Endothelial cell of umbilical vein (primary cell): ENCODE results near the gene MCCD1. TPM values are rescaled to one million over a fixed set of nuclear protein-coding genes. Genes with fewer than 3 reads are reported as not detected.
A peak's percentile ranks its signal among the peaks of the same experiment; 100 is the strongest.

Experiments
- BruUV-seq: library from RNA; stranded (reverse); fragments of 400-500 nt; replicated peaks from 2 replicates; lab custom pipeline; 2021; lab: Mats Ljungman, UMichigan
- CTCF ChIA-PET: fragments of 300-600, 350-600 bp; sonication (Branson Sonifier 250); formaldehyde crosslinking; loops from one replicate; lab custom pipeline; 2021; ENCODE audit warnings: antibody characterized with exemption, inconsistent platforms; lab: Charles Lee
- POLR2A ChIA-PET: fragments of 300-600, 350-600 bp; sonication (Branson Sonifier 250); formaldehyde crosslinking; loops from one replicate; lab custom pipeline; 2021; ENCODE audit warnings: antibody characterized with exemption, inconsistent platforms; lab: Charles Lee
- DNase-seq: peaks from one replicate; pipeline ENCODE4 v3.0.0-alpha.2; 2011; ENCODE audit warnings: low read depth, low spot score
- FAIRE-seq: peaks from 2 replicates; lab custom pipeline; 2011; peaks lifted over from hg19 to GRCh38; lab: Jason Lieb, UNC
- H2AFZ ChIP-seq: 2 replicates; pipeline ENCODE4 v1.6.0; 2012; ENCODE audit warnings: low read depth, low read length, control low read depth, inconsistent platforms
- H3K27ac ChIP-seq: 2 replicates; pipeline ENCODE4 v1.5.1; 2011; ENCODE audit warnings: low read depth, mild to moderate bottlenecking, control low read depth, low read length, moderate library complexity; ENCODE audit not compliant: insufficient read depth
- H3K27me3 ChIP-seq, 2 experiments: 2 replicates each; pipeline versions ENCODE4 v1.6.0 to v1.6.1; 2011; ENCODE audit warnings: low read length in 2 of 2, mixed read lengths in 1 of 2; ENCODE audit not compliant: control insufficient read depth in 2 of 2, insufficient read depth in 2 of 2
- H3K36me3 ChIP-seq, 2 experiments: 2 replicates in 1 of 2; 3 replicates in 1 of 2; pipeline ENCODE4 v1.5.1; 2011; ENCODE audit warnings: low read length in 2 of 2, mild to moderate bottlenecking in 1 of 2, moderate library complexity in 1 of 2; ENCODE audit not compliant: control insufficient read depth in 2 of 2, insufficient read depth in 2 of 2; ENCODE audit errors: extremely low read depth in 1 of 2
- H3K4me1 ChIP-seq: 3 replicates; pipeline ENCODE4 v1.5.1; 2011; ENCODE audit warnings: mild to moderate bottlenecking, low read length; ENCODE audit not compliant: control insufficient read depth, insufficient read depth; ENCODE audit errors: extremely low read depth
- H3K4me2 ChIP-seq: 2 replicates; pipeline ENCODE4 v1.6.1; 2011; ENCODE audit warnings: low read length, control low read depth, mixed read lengths; ENCODE audit not compliant: insufficient read depth
- H3K4me3 ChIP-seq, 3 experiments: fragments of 200-600 bp in 1 of 3; sonication (generic), shearing (Covaris generic) in 1 of 3; replicated peaks in 1 of 3; 2 replicates each; pipeline ENCODE4 v1.5.1; 2011 to 2016; ENCODE audit warnings: control low read depth in 3 of 3, low read length in 3 of 3, mild to moderate bottlenecking in 2 of 3, inconsistent platforms in 1 of 3, low read depth in 1 of 3, moderate library complexity in 1 of 3; ENCODE audit not compliant: insufficient read depth in 1 of 3
- H3K79me2 ChIP-seq: 2 replicates; pipeline ENCODE4 v1.6.0; 2012; ENCODE audit warnings: low read length, inconsistent platforms; ENCODE audit not compliant: control insufficient read depth, insufficient read depth
- H3K9ac ChIP-seq: replicated peaks from 2 replicates; pipeline ENCODE3; 2011; ENCODE audit warnings: low read length, control low read depth; ENCODE audit not compliant: insufficient read depth; ENCODE audit errors: extremely low read depth
- H3K9me1 ChIP-seq: replicated peaks from 3 replicates; pipeline ENCODE4 v1.6.0; 2011; ENCODE audit warnings: mild to moderate bottlenecking, low read length; ENCODE audit not compliant: control insufficient read depth, insufficient read depth; ENCODE audit errors: extremely low read depth
- H3K9me3 ChIP-seq: replicated peaks from 2 replicates; pipeline ENCODE4 v1.5.1; 2012; ENCODE audit warnings: low read length, inconsistent platforms; ENCODE audit not compliant: control insufficient read depth, insufficient read depth
- H4K20me1 ChIP-seq: replicated peaks from 2 replicates; pipeline ENCODE3; 2011; ENCODE audit warnings: mild to moderate bottlenecking, low read length; ENCODE audit not compliant: control insufficient read depth, insufficient read depth; ENCODE audit errors: extremely low read depth
- EZH2 ChIP-seq: IDR thresholded peaks from 2 replicates; pipeline ENCODE4 v1.6.1; 2012; ENCODE audit warnings: borderline replicate concordance, low read depth, mild to moderate bottlenecking, moderate library complexity, low read length, inconsistent platforms; ENCODE audit not compliant: severe bottlenecking
- GATA2 ChIP-seq: IDR thresholded peaks from 2 replicates; pipeline ENCODE4 v1.7.0; 2011; ENCODE audit warnings: low read depth, mild to moderate bottlenecking, moderate library complexity, mixed read lengths, low read length; ENCODE audit not compliant: insufficient read length, insufficient read depth
- JUN ChIP-seq: IDR thresholded peaks from 2 replicates; pipeline ENCODE4 v1.6.1; 2011; ENCODE audit warnings: borderline replicate concordance, low read depth; ENCODE audit not compliant: insufficient read length, insufficient read depth
- MAX ChIP-seq: IDR thresholded peaks from 2 replicates; pipeline ENCODE4 v1.6.1; 2011; ENCODE audit not compliant: insufficient read depth, insufficient read length
- MYC ChIP-seq: IDR thresholded peaks from one replicate; pipeline ENCODE4 v1.6.1; 2011; ENCODE audit warnings: mild to moderate bottlenecking, low read depth, low read length
- POLR2A ChIP-seq: IDR thresholded peaks from 2 replicates; pipeline ENCODE4 v1.6.1; 2012; ENCODE audit warnings: low read depth, mild to moderate bottlenecking, control low read depth, low read length
- POLR2AphosphoS5 ChIP-seq: IDR thresholded peaks from 2 replicates; pipeline ENCODE4 v1.6.1; 2012; ENCODE audit warnings: low read depth, mild to moderate bottlenecking, control low read depth, low read length, moderate library complexity; ENCODE audit not compliant: insufficient read depth
- dilution Hi-C: fragments of 300-500 bp; cut with MboI; formaldehyde crosslinking; loops from one replicate; pipeline ENCODE4 v1.15.0; 2019; ENCODE audit warnings: low sequenced_read_pairs; ENCODE audit not compliant: extremely low pct_ligation_motif_present
- intact Hi-C: fragments of 100-400 bp; cut with micrococcal nuclease; formaldehyde crosslinking; loops from one replicate; pipeline ENCODE4 v1.10.0; 2022
- polyA plus RNA-seq, 4 experiments: library from polyadenylated mRNA; depleted of rRNA in 3 of 4; stranded (reverse) in 3 of 4; unstranded in 1 of 4; fragments of >200 nt; gene quantifications; 2 replicates each; pipeline versions ENCODE4 v1.2.1 to v1.2.3, GENCODE V29; 2011 to 2012; ENCODE audit warnings: missing spikeins in 1 of 4
- total RNA-seq: library from RNA; stranded (reverse); gene quantifications from 2 replicates; pipeline ENCODE4 v1.2.3, GENCODE V29; 2021

The MCCD1 gene
- total and polyA plus RNA-seq, 2 donors (not counting 3 experiments of a cell fraction or from before 2014, with no cell fraction given), result not detected

GRCh38 chr6:31510007-31510406, 18.8 kb upstream of the MCCD1 start:
- no peak overlapping the region for H3K4me3 ChIP-seq
- intact Hi-C loops, result no loop called here
- BruUV-seq, result no TSS peak

GRCh38 chr6:31513456-31514165, 15.2 kb upstream of the MCCD1 start:
- Histone ChIP-seq H3K4me1 (peaks cover 3% of the 10 kb centered on the region), H3K9me3 (no peaks in the 10 kb centered on the region), H3K9ac (no peak overlapping the region), H2AFZ (no peak overlapping the region), H4K20me1 (no peaks in the 10 kb centered on the region), H3K9me1 (no peaks in the 10 kb centered on the region), H3K4me3 (no peak overlapping the region), H3K36me3 (peaks cover 5 to 7% of the 10 kb centered on the region in 2 experiments), H3K27ac (no peak overlapping the region), H3K27me3 (no peaks in the 10 kb centered on the region), H3K79me2 (no peaks in the 10 kb centered on the region), H3K4me2 (no peak overlapping the region)
- DNase-seq, result no peak
- dilution Hi-C loops (no loop called here), intact Hi-C loops (no loop called here)
- no TSS peak for BruUV-seq
- ChIA-PET CTCF (interaction anchor here (1.2 kb wide), 1 partner anchor 13 kb away, joined by 3 read pairs; no protein-coding TSS in a partner anchor), POLR2A (no interaction called here)
- TF ChIP-seq POLR2AphosphoS5 (no peak), EZH2 (no peak), JUN (no peak), MAX (no peak), MYC (no peak)
- peak; percentile 15 for FAIRE-seq

More at GRCh38 chr6:31510007-31510406, 18.8 kb upstream of the MCCD1 start:
- TF ChIP-seq POLR2A, result no peak
- TF ChIP-seq GATA2, result peak; percentile 45
- Histone ChIP-seq H3K27me3 (no peaks in the 10 kb centered on the region), H3K9me3 (no peaks in the 10 kb centered on the region), H3K79me2 (peaks cover 2% of the 10 kb centered on the region), H3K9ac (no peak overlapping the region), H3K4me1 (peaks cover 3% of the 10 kb centered on the region), H4K20me1 (no peaks in the 10 kb centered on the region), H2AFZ (no peak overlapping the region), H3K27ac (no peak overlapping the region), H3K36me3 (peaks cover 5 to 13% of the 10 kb centered on the region in 2 experiments), H3K9me1 (no peaks in the 10 kb centered on the region), H3K4me2 (no peak overlapping the region)
- FAIRE-seq (no peak), DNase-seq (no peak)
- dilution Hi-C loops, result no loop called here
- CTCF ChIA-PET, result interaction anchor here (1.1 kb wide), 1 partner anchor 17 kb away, joined by 3 read pairs; no protein-coding TSS in a partner anchor
- POLR2A ChIA-PET, result no interaction called here
